Raji (cell line): ENCODE measurements around the gene LHX1.

Experiments used
- POLR2A ChIP-seq: IDR thresholded peaks from 2 replicates; pipeline ENCODE4 v1.6.1; 2011; ENCODE audit warnings: low read depth, low read length, control low read depth; ENCODE audit not compliant: insufficient read depth

LHX1 gene

DNA sequence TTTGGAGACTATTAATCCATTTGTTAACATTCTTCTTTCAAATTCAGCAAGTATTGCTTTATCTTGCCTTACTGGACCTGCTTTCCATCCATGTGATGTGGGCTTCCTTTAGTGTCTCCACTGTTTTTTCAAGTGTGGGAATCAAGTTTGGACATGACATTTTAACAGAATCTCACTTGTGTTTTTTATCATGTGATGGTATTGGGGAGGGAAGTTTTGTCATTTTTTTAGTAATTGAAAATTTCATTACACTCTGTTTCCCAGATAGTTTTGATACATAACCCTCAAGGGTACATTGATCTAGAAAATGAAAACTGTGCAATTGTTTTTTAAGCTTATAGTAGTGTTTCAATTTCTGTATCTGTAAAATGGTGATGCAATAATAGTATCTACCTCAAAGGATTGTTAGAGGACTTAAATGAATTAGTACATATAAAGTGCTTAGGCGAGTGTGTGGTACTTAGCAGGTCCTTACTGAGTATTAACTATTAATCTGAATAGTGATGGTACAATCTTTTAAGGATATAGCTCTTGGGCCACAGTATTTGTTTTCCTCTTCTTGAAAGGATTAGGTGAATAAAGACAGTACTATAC lies 38.7 kb downstream of the LHX1 start:
- no peak for TF ChIP-seq POLR2A

DNA sequence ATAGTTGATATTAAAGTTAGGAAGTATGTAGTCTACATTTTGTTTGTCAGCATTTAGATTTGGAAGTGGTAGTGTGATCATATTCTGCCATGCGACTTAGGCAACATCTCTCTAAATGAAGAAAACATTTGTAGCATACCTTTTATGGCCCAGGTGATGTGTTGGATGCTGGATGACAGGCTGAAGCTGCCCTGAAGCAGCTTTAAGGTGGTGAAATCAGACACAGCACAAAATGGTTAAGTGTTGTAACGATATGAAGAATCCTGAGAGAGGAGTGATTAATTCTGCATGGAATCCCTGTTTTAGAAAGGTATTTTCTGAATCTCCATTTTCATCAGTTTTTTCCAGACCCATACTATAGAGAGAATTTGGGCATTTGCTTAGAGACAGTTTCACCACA lies 39.8 kb downstream of the LHX1 start:
- no peak for TF ChIP-seq POLR2A

GRCh38 chr17:36977568-36977967 lies 40.3 kb downstream of the LHX1 start:
- TF ChIP-seq POLR2A, result no peak

DNA sequence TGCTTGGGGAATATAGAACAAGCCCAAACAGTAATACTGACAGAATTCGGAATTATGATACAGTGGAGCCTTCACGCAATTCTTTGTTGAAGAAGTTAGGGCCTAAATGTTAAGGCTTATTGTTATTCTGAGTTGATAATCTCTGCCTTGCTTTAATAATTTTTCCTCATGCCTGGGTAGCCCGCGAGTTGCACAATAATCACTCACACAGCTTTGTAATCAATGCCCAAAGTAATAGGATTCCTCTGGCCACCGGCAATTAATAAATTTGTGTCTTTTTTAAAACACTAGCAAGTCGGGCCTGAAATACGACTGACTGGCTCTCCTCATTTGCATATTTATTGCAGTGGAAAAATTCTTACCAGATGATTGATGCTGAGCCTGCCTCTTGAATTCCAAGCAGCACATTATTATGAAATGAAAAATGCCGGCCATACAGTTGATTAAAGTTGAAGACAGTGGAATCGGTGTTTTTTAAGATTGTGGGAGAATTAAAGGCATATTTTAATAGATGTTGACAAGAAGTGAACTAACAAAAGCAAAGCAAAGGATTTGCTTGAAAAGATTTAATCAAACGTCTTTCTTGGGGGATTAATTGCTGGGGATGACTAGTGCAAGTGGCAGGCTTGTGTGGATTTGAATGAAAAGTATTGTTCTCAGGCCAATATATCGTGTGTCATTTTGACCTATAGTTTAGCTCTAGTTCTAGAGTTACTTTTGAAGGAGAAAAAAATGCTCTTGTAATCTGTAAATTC lies 41.7 kb downstream of the LHX1 start:
- no peak for TF ChIP-seq POLR2A

- no peak for TF ChIP-seq POLR2A
These were observed 42.3 kb downstream of the LHX1 start for GRCh38 chr17:36979565-36979941.

GRCh38 chr17:36980280-36980761 lies 43.0 kb downstream of the LHX1 start:
- no peak for TF ChIP-seq POLR2A

DNA sequence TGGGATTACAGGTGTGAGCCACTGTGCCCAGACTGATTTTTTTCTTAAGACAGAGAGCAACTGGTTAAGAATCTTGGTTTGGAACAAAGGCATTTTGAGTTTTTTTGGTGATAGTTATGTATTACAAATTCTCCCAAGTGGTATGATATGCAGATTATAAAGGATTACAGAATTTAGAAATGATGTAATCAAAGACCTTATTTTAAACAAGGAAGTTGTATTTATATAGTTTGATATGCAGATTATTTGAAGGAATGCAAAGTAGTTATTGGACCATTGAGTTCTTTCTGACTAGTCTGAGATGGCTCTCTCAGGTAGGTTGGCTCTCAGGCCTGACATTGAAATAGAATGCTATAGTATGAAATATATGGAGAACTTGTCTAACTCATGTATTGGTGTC lies 46.3 kb downstream of the LHX1 start:
- no peak for TF ChIP-seq POLR2A

DNA sequence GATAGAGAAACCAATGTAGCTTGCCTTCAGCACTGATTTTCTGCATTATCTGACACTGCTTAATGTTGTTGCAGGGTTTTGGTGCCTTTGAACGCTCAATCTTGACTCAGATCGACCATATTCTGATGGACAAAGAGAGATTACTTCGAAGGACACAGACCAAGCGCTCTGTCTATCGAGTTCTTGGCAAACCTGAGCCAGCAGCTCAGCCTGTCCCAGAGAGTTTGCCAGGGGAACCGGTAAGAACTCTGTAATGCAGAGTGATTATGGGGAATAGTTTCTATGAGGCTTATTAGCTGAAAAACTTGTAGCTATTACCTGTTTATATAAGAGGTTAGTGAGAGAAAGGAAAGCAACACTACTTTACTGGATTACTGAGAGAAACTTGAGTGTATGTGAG lies 51.9 kb downstream of the LHX1 start:
- TF ChIP-seq POLR2A, result no peak

DNA sequence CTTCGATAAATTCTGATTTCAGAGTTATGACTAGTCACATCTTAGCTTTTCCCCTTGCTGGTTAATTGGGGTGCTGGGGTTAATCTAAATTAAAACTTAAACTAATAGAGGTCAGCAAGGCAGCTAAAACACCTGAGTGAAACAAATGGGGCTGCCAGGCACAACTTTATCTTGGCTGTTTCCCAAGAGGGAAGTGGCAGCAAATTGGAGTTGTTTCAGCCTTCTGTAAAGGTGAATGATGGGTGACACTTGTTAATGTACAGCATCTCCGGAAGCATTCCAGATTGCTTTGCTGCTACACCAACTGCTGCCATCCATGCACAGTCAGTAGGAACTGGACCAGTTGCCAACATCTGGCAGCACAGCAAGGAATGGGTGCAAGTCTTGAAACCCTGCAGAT lies 55.4 kb downstream of the LHX1 start:
- no peak for TF ChIP-seq POLR2A

DNA sequence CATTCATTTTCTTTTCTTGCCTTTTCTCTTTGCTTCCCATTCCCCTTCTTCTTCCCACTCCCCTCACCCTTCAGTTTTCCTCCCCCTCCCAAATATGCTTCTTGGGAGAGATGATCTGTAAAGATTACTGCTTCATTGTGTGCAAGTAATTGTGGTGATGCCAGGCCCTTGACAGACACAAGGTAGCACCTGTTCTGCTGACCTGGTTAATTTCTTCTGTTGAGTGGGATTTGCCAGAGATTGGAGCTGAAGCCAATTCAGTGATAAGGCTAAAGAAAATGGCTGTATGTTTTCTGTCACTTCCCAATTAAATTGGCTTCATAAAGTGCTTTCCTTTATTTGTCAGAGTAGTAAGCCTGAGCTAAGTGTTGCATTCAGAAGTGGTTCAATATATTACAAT lies 56.0 kb downstream of the LHX1 start:
- TF ChIP-seq POLR2A, result no peak
